ENCODE results near the gene IMPA2. TPM values are rescaled to one million over a fixed set of nuclear protein-coding genes. Genes with fewer than 3 reads are reported as not detected.

Gene IMPA2
- total RNA-seq, 1 donor: 25.1 TPM

DNA sequence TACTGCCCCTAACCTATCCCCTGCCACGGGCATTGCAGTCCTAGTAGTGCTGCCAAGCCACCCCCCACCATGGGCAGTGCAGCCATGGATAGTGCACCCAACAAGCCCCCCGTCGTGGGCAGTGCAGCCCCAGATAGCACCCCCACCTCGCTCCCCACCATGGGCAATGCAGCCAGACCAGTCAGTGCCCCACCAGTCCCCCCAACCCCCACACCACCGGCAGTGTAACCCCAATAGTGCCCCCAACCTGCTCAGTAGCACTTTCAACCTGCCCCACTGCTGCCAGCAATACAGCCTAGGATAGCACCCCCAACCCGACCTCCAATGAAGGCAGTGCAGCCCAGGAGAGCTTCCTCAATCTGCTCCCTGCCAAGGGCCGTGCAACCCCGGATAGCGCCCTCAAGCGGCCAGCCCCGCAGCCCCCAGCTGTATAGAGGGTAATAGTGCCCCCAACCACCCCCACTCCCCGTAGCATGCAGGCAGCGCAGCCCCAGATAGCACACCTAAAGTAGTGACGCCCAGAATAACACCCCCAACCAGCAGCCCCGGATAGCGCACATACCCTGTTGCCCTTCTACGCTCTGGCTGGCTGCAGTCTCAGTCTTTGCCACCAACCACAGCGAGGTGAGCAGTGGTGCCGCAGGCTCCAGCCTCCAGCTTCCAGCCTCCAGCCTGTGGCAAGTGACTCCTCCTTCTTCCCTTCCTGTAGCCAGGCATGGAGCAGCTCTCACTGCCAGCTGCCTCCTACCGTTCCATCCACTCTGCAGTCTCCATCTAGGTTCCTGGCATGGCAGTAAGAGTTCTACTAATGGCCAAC lies 66.9 kb downstream of the IMPA2 start:
- Histone ChIP-seq H3K9me3 (ENCODE audit: low read depth, low read length) (no peaks in the 10 kb centered on the region), H3K4me3 (ENCODE audit: low read length) (no peak overlapping the region), H3K4me1 (ENCODE audit: insufficient read depth, low read length) (peaks cover 28% of the 10 kb centered on the region), H3K27me3 (ENCODE audit: insufficient read depth, low read length) (no peaks in the 10 kb centered on the region)

DNA sequence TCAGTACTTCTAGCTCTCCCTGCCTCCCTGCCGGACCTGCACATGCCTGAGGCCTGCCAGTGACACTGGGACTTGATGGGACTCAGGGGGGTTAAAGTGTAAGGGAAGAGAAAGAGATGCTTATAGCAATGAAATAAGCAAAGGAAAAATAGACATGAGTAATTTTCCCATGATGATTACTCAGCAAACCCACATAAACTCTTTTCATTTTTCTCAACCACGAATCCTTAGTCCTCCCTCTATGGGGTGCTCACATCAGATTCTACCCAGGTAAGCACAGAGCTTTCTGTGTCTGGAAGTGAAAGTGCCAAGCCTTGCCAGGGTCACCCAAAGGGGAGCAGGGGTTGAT lies 67.5 kb downstream of the IMPA2 start:
- Histone ChIP-seq H3K9me3 (ENCODE audit: low read depth, low read length) (no peaks in the 10 kb centered on the region), H3K4me3 (ENCODE audit: low read length) (no peak overlapping the region), H3K4me1 (ENCODE audit: insufficient read depth, low read length) (peaks cover 31% of the 10 kb centered on the region), H3K27me3 (ENCODE audit: insufficient read depth, low read length) (no peaks in the 10 kb centered on the region)

GRCh38 chr18:12049978-12050811 lies 68.9 kb downstream of the IMPA2 start:
- Histone ChIP-seq H3K27me3 (ENCODE audit: insufficient read depth, low read length) (no peaks in the 10 kb centered on the region), H3K9me3 (ENCODE audit: low read depth, low read length) (no peaks in the 10 kb centered on the region), H3K4me1 (ENCODE audit: insufficient read depth, low read length) (peaks cover 31% of the 10 kb centered on the region), H3K4me3 (ENCODE audit: low read length) (no peak overlapping the region)

DNA sequence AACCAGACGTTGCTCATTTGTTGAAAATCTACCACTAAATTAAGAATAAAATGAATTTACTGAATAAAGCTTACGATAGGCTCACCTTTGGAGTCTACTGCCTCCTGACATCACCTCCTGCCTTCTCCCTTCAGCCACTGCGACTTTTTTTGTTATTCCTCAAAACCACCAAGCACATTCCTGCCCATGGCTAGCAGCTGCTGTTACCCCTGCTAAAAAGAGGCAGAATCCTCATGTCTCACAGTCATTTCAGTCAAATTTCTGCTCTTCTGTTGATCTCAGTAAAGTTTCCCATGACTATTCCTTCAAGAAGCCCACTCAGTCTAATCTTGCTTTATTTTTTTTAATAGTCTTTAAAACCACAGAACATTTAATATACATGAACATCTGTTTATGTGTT lies 71.6 kb downstream of the IMPA2 start:
- Histone ChIP-seq H3K4me1 (ENCODE audit: insufficient read depth, low read length) (peaks cover 31% of the 10 kb centered on the region), H3K27me3 (ENCODE audit: insufficient read depth, low read length) (no peaks in the 10 kb centered on the region), H3K9me3 (ENCODE audit: low read depth, low read length) (no peaks in the 10 kb centered on the region), H3K4me3 (ENCODE audit: low read length) (no peak overlapping the region)

DNA sequence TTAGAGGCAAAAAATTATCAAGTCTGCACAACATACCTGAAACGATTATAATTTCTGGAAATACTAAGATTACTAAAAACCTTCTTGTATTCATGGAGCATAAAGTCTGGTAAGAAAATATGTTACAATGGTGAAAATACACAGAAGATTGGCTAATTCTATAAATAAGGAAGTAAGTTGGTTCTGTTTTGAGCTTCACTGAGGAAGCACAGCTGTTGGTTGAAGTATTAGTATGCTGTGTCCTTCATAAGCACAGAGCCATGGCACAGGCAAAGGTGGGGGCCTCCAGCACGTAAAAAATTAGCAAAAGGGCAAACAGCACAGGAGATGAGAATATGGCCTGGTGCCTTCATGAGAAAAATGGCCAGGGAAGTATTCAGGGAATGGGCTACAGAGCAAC lies 72.0 kb downstream of the IMPA2 start:
- Histone ChIP-seq H3K9me3 (ENCODE audit: low read depth, low read length) (no peaks in the 10 kb centered on the region), H3K27me3 (ENCODE audit: insufficient read depth, low read length) (no peaks in the 10 kb centered on the region), H3K4me1 (ENCODE audit: insufficient read depth, low read length) (peaks cover 29% of the 10 kb centered on the region), H3K4me3 (ENCODE audit: low read length) (no peak overlapping the region)

DNA sequence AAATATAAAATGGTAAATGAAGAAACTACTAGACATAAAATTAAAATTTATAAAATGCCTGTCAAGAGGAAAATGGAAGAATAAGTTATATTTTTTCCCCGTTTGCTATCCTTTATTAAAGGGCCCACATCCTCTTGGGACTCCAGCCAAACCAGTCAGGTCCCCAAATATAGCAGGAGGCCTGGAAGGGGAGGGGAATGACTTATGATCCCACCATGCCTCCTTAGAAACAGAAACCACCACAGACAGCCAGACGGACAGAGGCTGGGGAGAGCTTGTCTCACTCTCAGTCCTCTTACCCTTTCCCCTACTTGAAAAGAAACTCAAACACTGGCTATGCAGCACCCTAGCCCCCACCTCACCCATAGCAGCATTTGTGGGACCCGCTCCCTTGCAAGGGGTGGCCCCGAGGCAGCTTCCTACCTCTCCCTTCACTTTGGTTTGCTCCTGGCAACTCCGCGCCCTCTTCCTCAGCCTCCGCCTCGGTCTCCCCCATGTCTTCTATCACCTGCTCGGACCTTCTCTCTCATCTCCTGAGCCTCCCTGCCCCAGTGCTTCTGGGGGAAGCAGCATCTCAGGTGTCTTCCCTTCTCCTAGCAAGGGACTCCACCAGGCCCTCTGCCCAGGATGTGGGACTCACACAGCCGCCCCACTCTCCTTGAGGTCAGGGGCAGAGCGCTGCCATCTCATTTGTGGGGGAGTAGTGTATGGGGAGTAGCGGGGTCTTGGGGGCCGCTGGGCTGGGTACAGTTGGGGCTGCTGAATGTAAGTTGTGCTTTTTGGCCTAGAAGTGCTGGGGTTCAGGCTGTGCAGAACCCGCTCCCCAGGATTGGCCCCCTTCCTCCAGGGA lies 75.0 kb downstream of the IMPA2 start:
- Histone ChIP-seq H3K4me3 (ENCODE audit: low read length) (no peak overlapping the region), H3K27me3 (ENCODE audit: insufficient read depth, low read length) (no peaks in the 10 kb centered on the region), H3K4me1 (ENCODE audit: insufficient read depth, low read length) (peaks cover 6% of the 10 kb centered on the region), H3K9me3 (ENCODE audit: low read depth, low read length) (no peaks in the 10 kb centered on the region)

DNA sequence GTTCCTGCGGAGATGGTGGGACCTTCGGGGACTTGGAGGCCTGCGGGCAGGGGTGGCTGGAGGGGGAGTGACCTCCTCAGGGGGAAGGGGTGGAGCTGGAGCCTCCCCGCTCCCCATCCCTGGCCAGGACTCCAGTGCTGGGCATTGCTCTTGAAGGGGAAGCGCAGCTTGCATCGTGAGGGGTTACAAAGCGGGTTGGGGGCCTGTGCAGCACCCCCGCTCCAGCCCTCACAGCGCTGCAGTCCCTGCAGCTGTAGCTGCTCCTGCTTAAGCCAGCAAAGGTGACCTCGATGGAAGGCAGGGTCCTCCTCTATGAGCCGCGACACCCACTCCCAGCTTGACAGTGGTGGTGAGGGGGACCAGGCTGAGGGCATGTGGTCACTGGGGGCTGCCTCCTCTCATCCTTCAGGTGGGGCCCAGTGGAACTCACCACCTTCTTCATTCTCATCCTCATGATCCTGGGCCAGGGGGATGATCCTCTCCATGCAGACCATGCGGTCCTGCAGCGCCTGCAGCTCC lies 75.6 kb downstream of the IMPA2 start:
- no peaks in the 10 kb centered on the region for H3K9me3 ChIP-seq (ENCODE audit: low read depth, low read length)
- H3K27me3 ChIP-seq (ENCODE audit: insufficient read depth, low read length): no peaks in the 10 kb centered on the region
- no peak overlapping the region for H3K4me3 ChIP-seq (ENCODE audit: low read length)
- peaks cover 6% of the 10 kb centered on the region for H3K4me1 ChIP-seq (ENCODE audit: insufficient read depth, low read length)

- Histone ChIP-seq H3K27me3 (ENCODE audit: insufficient read depth, low read length) (no peaks in the 10 kb centered on the region), H3K9me3 (ENCODE audit: low read depth, low read length) (no peaks in the 10 kb centered on the region), H3K4me3 (ENCODE audit: low read length) (no peak overlapping the region), H3K4me1 (ENCODE audit: insufficient read depth, low read length) (peaks cover 6% of the 10 kb centered on the region)
Measured at GRCh38 chr18:12057419-12058039, 76.2 kb downstream of the IMPA2 start.

DNA sequence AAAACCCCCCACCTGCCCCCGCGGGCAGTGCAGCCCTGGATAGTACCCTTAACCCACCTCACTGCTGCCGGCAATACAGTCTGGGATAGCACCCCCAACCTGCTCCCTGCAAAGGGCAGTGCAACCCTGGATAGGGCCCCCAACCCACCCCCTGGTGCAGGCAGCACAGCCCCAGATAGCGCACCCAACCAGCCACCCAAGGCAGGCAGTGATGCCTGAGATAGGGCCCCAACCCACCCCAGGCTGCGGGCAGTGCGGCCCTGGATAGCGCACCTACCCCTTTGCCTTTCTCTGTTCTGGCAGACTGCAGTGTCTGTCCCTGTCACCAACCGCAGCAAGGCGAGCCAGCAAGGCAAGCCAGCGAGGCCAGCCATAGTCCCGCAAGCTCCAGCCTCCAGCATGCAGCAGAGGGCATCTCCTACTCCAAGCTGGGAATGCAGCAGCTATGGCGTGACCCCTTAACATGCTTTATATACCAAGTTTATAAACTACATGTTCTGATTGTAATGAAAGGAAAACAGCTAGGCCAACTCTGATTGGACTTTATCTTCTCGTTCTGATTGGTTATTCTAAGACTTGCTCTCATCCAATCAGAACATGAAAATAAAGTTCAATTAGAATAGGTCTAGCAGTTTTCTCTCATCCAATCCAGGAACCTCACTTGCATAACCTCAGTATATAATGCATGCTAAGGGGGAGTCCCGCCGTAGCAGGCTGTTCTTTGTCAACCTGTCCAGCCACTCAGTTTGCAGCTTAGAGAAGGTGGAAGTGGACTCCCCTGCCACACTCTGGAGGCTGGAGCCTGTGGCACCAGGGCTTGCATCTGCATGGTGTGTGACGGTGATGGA lies 78.3 kb downstream of the IMPA2 start:
- Histone ChIP-seq H3K4me1 (ENCODE audit: insufficient read depth, low read length) (no peaks in the 10 kb centered on the region), H3K4me3 (ENCODE audit: low read length) (no peak overlapping the region), H3K27me3 (ENCODE audit: insufficient read depth, low read length) (no peaks in the 10 kb centered on the region), H3K9me3 (ENCODE audit: low read depth, low read length) (no peaks in the 10 kb centered on the region)

GRCh38 chr18:12060182-12060870 lies 79.0 kb downstream of the IMPA2 start:
- H3K9me3 ChIP-seq (ENCODE audit: low read depth, low read length): no peaks in the 10 kb centered on the region
- no peaks in the 10 kb centered on the region for H3K27me3 ChIP-seq (ENCODE audit: insufficient read depth, low read length)
- H3K4me1 ChIP-seq (ENCODE audit: insufficient read depth, low read length): no peaks in the 10 kb centered on the region
- H3K4me3 ChIP-seq (ENCODE audit: low read length): no peak overlapping the region

DNA sequence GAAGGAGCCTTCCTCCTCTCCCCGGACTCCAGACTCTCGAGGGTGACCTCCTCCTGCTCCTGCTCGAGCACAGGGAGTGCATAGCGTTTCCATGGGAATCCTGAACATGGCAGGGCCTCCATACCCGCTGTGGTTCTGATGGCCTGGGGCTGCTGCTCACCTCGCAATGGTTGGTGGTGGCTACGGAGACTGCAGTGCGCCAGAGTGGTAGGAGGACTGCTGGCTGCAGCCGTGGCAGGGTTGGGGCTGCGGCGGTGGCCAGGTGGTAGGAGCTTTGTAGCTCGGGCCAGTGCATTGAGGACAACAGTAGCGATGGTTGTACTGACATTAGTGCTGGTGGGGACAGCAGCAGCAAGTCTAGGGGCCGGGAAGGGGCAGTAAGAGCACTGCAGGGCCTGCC lies 80.4 kb downstream of the IMPA2 start:
- H3K9me3 ChIP-seq (ENCODE audit: low read depth, low read length): no peaks in the 10 kb centered on the region
- H3K27me3 ChIP-seq (ENCODE audit: insufficient read depth, low read length): no peaks in the 10 kb centered on the region
- H3K4me1 ChIP-seq (ENCODE audit: insufficient read depth, low read length): no peaks in the 10 kb centered on the region
- no peak overlapping the region for H3K4me3 ChIP-seq (ENCODE audit: low read length)

DNA sequence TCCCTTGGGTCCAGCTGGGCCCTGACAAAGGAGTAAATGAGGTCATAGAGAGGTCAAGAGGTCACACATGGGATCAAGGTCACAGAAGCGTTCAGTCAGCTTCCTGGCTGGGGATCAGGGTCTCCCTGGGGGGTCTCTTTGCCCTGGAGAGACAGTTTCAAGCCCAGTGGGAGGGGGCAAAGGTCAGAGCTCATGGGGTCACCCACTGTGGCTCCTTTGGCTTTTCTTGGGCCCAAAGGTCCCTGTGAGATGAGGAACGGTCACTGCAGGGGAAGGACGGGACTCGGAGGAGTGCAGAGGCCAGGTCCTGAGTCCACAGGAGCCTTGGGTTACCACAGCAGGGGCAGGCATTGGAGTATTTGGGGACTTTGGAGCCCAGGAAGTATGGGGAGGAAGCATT lies 81.7 kb downstream of the IMPA2 start:
- H3K4me1 ChIP-seq (ENCODE audit: insufficient read depth, low read length): no peaks in the 10 kb centered on the region
- no peak overlapping the region for H3K4me3 ChIP-seq (ENCODE audit: low read length)
- H3K27me3 ChIP-seq (ENCODE audit: insufficient read depth, low read length): no peaks in the 10 kb centered on the region
- H3K9me3 ChIP-seq (ENCODE audit: low read depth, low read length): no peaks in the 10 kb centered on the region

GRCh38 chr18:12064086-12064763 lies 82.9 kb downstream of the IMPA2 start:
- H3K4me3 ChIP-seq (ENCODE audit: low read length): no peak overlapping the region
- no peaks in the 10 kb centered on the region for H3K4me1 ChIP-seq (ENCODE audit: insufficient read depth, low read length)
- no peaks in the 10 kb centered on the region for H3K9me3 ChIP-seq (ENCODE audit: low read depth, low read length)
- H3K27me3 ChIP-seq (ENCODE audit: insufficient read depth, low read length): no peaks in the 10 kb centered on the region
